HCEC 1CT (cell line): Measurements from ENCODE around the gene METTL17.
"Not testable (repeated sequence)": the region's sequence is repeated elsewhere in the genome, so short reads cannot be mapped to it uniquely, and the experiment has no call there.

Experiments used
- DNase-seq: peaks from one replicate; pipeline ENCODE4 v3.0.0-alpha.2; 2017

Gene METTL17

GRCh38 chr14:20997564-20997963 is 7.8 kb downstream of the METTL17 start:
- DNase-seq: no peak

GRCh38 chr14:20998139-20998538 is 8.4 kb downstream of the METTL17 start:
- no peak for DNase-seq

GRCh38 chr14:20998674-20999366 is 9.0 kb downstream of the METTL17 start, which contains the start of gene SLC39A2:
Gene SLC39A2 (plus strand): TSS chr14:20999293. CDS start chr14:20999447, 154 bp downstream.
- peak; percentile 7 for DNase-seq

- no peak for DNase-seq
Measured at GRCh38 chr14:20999591-20999990, 9.8 kb downstream of the METTL17 start.

- no peak for DNase-seq
Measured at GRCh38 chr14:21001218-21001617, 11.4 kb downstream of the METTL17 start.

GRCh38 chr14:21003788-21004346 is 14.1 kb downstream of the METTL17 start:
- DNase-seq: no peak

GRCh38 chr14:21009721-21010120 is 19.9 kb downstream of the METTL17 start:
- not testable (repeated sequence) for DNase-seq

- no peak for DNase-seq
Measured at GRCh38 chr14:21011136-21011535, 21.4 kb downstream of the METTL17 start.

- peak; percentile 65 for DNase-seq
Measured at GRCh38 chr14:21014761-21015190, 25.0 kb downstream of the METTL17 start.

GRCh38 chr14:21015312-21015711 is 25.5 kb downstream of the METTL17 start:
- DNase-seq: no peak

GRCh38 chr14:21016413-21017190 is 26.8 kb downstream of the METTL17 start:
- no peak for DNase-seq

GRCh38 chr14:21017528-21018245 is 27.9 kb downstream of the METTL17 start:
- no peak for DNase-seq

- no peak for DNase-seq
Measured at GRCh38 chr14:21018286-21018685, 28.5 kb downstream of the METTL17 start.

GRCh38 chr14:21018781-21019180 is 29.0 kb downstream of the METTL17 start:
- no peak for DNase-seq

- DNase-seq: no peak
Measured at GRCh38 chr14:21019366-21019765, 29.6 kb downstream of the METTL17 start.

- DNase-seq: no peak
Measured at GRCh38 chr14:21020977-21021545, 31.3 kb downstream of the METTL17 start.

GRCh38 chr14:21022686-21023085 is 32.9 kb downstream of the METTL17 start:
- no peak for DNase-seq

- no peak for DNase-seq
Measured at GRCh38 chr14:21023174-21023573, 33.4 kb downstream of the METTL17 start.

- no peak for DNase-seq
Measured at GRCh38 chr14:21023817-21024584, 34.2 kb downstream of the METTL17 start.

GRCh38 chr14:21024585-21025370 is 35.0 kb downstream of the METTL17 start, which contains the start of gene NDRG2:
Gene NDRG2 (minus strand): TSS chr14:21025061. CDS start chr14:21023315, 1,746 bp downstream.
- DNase-seq: no peak
